G401.6 (cell line): Measurements from ENCODE around the gene SREBF2.
"Not testable (repeated sequence)": the region's sequence is repeated elsewhere in the genome, so short reads cannot be mapped to it uniquely, and the experiment has no call there.

ENCODE experiments used
- FAIRE-seq: peaks from 2 replicates; lab custom pipeline; 2012; peaks lifted over from hg19 to GRCh38; lab: Jason Lieb, UNC

Gene SREBF2

DNA sequence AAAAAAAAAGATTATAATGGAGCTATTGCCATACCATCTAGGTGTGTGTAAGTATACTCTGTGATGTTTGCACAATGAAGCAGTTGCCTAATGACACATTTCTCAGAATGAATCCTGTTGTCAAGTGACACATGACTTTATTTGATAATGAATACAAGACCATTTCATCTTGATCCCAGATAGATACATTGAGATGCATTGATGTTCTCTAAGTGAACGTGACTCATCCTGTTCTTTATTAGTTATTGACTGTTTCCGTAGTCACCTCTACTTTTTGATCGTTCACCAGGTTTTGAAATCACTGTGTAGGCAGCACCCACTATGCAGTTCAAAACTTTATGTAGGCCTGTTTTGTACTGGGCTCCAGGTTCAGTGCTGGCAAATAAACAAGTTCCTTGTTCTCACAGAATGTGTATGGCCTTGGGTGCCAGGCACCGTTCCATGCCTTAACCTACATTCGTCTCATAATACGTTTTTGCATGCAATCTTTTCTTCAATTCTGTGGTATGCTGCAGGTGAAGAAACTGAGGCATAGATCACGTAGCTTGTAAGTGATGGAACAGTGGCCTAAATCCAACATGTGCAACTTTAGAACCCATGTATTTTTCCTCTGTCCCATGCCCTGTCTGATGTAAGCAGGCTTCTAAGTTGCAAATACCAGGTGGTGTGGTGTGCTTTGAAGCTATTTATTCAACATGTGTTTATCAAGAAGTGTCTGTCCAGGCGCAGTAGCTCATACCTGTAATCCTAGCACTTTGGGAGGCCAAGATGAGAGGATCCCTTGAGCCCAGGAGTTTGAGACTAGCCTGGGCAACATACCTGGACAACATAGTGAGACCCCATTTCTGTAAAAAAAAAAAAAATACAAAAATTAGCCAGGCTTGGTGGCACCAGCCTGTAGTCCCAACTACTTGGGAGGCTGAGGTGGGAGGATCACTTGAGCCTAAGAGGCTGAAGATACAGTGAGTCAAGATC lies 10.4 kb downstream of the SREBF2 start:
- FAIRE-seq = no peak

DNA sequence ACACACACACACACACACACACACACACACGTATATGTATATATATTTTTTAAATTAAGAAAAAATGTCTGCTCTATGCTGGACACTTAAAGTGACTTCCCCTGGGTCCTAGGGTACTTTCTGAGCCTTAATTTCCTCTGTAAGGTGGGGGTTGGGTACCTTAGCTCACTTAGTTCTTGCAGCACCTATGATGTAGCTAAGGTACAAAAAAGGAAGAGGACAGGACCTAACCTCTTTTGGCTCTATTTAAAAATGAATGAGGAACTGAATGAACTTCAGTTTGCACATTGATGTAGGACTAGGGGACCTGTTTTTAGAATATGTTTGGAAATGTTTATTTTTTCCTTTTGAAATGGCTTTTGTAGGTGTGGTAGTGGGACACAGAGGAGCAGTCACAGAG lies 11.1 kb downstream of the SREBF2 start:
- FAIRE-seq = no peak

DNA sequence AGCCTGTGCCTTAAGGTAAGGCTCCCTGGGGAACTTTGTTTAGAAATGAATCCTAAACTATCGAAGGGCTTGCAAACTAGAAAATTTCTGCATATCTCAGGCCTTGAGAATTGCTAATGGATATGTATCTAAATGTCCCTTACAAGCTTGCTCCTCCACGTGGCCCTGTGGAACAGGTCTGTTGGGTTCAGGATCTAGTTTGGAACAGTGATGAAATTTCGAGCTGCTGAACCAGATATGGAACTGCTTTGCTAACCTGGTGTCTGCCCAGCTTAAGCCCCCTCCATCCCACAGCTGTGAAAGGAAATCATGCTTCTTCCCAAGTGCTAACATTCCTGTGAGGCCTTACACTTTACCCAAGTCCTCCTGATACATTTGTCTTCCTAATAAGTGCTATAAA lies 11.6 kb downstream of the SREBF2 start:
- FAIRE-seq = no peak

DNA sequence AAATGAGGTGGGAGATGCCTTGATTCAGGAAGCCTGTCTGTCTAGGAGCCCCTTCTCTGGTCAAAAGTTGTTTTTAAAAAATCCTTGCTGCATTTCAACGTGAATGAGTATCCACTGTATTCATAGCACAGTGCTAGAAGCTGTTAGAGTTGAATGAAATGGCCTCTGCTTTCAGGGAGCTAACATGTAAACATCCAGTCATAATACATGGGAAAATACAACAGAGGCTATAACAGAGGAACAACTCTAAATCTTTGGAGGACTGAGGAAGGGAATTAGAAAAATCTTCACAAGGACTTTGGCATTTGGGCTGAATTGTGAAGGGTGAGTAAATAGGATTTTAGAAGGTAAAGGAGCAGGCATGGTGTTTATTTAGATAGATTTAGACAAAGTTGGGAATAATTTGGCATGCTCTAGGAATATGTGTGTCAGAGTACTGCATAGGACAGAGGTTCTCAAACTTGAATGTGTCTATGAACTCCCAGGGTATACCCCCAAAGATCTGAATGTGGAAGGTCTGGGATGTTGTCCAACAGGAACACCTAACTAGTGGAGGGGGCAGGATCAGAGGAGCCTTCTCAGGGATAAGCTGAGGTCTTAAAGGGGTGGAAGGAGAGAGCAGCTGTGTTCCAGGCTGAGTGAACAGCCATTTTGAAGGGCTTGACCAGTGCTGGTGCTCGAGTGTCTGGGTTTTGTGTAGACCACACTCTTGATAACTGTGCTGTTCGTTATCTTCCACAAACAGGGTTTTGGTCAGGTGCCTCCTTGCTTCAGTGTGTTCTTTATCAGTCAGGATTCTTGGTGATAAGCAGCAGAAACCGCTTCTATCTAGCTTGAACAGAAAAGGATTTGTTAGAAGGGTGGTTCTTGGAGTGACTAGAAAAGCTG lies 12.7 kb downstream of the SREBF2 start:
- FAIRE-seq = no peak

DNA sequence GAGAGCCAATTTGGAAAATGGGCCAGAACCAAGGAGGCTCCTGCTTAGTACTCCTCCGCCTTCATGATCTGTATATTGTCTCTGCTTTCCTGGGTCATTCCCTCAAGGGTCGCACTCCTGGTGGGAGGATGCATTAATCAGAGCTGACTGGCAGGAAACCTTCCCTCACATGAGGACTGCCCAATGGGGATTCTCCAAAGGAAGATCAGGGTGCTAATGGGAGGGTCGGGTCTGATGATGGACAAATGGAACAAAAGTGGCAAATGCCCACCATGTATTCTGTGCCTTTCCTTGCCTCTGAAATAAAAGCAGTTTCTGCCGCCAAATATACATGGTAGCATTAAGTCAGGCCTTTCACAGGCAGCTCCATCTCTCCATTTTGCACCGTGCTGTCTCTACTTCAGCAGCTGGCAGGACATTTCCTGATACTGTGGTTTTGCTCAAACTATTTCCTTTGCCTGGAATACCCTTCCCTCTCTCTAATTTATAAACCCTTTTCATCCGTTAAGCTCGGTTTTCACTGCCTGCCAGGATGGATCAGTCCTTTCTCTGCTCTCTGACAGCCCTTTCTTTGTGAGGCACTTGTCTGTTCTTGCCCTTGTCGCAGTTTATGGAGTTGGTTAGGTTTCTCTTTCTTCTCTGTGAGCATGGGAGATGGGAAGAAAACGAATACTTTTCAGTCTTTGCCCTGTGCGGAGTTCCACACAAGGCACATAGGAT lies 13.5 kb downstream of the SREBF2 start:
- no peak for FAIRE-seq

DNA sequence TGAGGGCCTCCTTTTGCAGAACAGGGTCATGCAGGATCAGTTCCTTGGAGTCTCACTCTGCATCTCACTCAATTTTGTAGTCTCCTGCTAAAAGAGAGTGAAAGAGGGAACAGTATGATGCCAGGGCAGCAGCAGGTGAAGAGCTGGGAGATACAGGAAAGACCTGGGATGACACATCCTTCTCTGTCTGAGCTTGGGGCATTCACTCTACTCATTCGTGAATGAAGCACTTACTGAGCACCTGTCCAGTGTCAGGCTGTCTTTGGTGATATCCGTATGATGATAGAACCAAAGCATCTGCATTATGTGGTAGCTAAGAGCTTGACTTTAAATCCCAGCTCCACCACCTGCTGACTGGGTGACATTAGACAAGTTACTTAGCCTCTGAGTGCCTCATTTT lies 14.4 kb downstream of the SREBF2 start:
- no peak for FAIRE-seq

DNA sequence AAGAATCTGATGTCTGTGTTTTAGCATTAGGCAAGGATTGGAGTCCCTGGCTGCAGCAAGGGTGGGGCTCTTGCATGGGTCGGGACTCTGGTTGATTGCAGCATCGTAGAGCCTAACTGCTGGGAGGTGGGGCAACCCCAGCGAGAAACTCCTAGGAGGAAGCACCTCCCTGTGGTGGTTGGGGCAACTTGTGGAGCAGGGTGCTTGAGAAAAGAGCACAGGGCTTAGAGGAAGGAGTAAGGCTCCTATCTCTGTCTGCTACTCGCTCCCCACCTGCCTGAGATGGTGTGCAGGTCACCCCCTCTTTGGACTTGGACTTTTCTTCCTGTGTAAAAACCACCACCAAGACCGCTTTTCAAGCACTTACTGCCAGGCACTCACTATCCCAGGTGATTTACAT lies 15.6 kb downstream of the SREBF2 start:
- FAIRE-seq = no peak

DNA sequence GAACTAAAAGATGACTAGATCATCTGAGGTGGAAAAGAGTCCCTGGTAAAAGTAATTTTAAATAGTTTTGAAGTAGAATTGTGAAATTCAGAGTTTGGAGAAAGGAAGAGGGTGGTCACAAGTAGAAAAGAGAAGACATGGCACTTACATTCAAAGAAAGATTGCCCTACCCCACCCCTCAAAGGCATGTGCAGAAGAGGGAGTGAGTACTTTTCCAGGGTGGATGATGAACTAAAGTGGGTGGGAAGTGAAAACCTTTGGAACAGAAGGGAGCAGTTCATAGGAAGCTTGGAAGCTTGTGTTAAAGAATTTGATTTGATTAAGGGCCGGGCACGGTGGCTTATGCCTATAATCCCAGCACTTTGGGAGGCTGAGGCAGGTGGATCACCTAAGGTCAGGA lies 23.6 kb downstream of the SREBF2 start:
- FAIRE-seq = no peak

DNA sequence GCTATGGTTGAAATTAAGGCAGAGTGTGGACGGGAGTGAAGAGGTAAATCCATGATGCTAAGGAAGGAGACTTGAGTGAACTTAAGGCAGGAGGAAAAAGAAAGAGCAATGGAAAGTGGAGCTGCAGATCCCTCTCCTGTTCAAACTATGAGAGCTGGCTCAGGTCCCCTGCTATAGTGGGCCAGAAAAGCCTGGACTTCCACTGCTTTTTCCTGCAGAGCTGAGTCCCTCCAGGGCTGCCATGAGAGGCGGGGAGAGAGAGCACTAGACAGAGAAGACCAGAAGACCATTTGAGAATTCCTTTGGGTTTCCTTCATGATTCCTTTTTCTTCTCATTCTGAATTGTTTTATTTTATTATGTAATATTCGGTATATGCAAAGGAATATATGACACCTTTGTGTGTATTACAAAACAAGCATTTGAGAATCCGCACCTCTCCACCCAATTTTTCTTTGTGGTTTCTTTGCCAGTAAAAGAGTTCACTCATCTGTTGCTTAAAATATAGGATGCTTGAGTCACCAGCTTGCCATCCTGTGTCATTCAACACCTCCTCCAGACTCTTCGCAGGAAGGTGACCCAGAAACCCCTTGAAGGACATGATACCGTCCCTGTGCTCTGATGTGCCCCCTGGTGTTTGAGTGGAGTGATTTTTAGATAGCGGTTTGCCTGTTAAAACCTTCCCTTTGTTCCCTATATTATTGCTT lies 24.4 kb downstream of the SREBF2 start:
- FAIRE-seq = no peak

DNA sequence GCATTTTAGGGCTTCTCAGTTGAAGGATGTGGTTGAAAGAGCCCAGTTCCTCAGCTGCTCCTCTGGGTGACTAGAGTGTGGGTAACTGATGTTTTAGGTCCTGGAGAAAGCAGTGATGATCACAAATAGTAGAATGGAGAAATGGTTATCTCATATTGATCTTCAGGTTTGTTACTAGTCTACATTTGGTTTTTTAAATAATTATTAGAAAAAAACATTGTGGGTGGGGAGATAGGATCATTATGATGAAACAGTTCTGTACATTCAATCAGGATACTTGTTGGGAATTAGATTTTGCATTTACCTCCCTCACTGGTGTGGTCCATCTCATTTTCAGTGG lies 24.9 kb downstream of the SREBF2 start:
- FAIRE-seq = no peak

DNA sequence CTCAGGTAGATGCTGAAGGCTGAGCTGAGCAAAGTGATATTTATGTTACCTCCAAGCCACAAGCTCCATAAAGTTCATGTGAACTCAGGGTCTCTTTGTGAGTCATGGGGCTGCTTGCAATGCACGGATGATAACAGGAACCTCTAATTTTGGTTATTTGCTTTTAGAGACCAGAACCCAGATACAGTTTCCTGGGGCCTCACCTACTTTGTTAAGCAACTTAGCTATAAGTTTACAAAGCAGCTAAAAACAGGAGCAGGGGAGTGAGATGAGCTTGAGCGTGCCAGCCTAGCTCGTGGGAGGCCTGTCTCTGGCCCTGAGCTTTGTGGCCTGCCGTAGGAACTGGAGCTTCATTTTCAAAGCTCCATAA lies 29.2 kb downstream of the SREBF2 start:
- FAIRE-seq = no peak

DNA sequence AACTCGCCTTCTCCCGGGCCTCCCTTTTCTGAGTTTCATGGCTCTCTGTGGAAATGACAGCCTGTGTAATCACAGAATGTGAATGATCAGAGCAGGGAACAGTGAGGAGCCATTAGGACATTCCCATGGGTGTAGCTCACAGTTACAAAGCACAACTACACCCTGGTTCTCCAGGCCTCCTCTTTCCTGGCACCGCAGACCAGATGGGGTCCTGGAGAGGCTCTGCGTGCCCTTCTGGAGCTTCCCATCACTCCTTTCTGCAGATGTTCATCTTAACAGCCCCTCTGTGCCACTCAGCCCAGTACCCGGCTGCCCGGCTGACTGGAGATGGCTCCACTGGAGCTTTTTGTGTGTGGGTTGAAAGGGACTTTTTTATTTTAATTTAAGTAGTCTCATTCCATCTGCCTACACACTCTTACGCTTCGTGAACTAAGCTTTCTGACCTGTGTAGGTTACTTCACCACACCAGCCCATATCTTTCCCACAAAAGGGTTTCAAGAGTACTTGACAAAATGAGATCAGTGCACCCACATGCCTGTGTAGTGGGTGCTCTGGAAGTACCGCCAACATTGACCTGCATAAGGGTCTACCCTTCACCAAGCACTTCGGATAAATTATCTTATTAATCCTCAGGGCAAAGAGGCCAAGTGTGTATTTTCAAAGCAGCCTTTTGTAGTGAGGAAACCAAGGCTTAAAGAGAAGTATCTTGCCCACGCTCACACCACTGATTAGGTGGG lies 29.8 kb downstream of the SREBF2 start:
- FAIRE-seq = no peak

DNA sequence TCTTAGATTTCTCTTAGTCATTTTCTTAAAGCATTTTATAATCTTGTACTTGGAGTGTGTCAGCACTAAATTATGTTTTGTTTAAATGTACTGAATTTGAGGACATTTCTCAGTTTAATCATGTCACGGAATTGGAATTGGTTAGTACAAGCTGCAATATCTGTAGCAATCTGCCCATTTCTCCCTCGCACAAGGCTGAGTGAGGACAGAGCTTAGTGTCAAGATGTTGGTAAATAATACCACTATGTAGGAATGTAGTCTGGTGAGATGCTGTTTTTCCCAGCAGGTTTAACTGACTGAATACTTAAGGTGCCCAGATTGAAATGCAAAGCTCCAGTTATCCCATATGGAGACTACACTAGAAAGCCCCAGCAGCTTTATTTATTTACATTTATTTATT lies 30.6 kb downstream of the SREBF2 start:
- FAIRE-seq = no peak

DNA sequence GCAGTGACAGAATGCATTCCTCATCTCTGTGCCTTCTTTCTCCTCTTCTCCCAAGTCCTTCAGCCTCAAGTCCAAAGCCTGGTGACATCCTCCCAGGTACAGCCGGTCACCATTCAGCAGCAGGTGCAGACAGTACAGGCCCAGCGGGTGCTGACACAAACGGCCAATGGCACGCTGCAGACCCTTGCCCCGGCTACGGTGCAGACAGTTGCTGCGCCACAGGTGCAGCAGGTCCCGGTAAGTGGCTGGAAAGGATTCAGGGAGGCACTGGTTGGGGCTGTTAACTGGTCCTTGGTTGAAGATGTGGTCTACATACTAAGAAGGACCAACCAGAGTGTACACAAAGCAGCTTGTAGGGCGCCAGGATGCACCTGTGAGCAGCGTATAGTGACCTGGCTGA lies 35.7 kb downstream of the SREBF2 start:
- FAIRE-seq = no peak

DNA sequence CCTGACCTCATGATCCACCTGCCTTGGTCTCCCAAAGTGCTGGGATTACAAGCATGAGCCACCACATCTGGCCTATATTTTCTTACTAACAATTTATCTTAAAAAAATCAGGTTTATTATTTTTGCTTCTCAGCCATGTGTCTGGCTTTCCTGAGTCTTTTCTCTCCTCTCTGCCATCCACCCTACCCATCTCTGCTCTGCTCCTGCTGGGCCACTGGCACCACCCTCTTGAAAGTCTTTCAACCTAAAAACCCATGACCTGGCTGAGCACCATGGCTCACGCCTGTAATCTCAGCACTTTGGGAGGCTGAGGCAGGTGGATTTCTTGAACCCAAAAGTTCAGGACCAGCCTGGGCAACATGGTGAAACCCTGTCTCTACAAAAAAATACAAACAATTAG lies 37.2 kb downstream of the SREBF2 start:
- not testable (repeated sequence) for FAIRE-seq

DNA sequence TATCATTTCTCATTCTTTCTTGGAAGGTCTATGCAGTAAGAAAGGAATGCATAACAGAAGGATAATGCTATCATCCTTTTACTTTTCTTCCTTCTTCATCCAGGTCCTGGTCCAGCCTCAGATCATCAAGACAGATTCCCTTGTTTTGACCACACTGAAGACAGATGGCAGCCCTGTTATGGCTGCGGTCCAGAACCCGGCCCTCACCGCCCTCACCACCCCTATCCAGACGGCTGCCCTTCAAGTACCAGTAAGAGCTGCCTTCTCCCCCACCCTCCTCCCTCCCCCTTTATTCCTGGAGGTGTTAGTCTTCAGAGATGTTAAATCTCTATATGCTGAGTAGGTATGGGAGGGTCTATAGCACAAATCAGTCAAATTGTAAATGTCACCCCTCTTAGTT lies 37.9 kb downstream of the SREBF2 start:
- FAIRE-seq = no peak

DNA sequence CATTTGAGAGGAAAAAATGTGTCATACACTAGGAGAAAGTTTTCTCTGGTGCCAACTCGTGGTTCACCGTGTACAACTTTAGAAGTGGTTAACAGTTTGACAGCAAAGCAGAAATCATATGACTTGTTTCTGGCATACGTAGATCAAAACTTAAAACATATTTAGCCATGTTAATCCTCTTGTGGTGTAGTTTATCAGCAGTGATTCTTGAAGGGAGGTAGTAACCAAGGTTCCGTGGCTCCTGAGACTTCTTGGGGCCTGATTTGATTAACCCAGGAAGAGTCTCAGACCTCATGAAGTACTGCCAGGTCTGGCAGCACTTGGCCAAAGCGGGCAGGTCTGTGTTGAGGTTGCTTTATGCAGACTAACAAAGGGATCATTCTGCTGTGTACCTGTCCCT lies 40.5 kb downstream of the SREBF2 start:
- FAIRE-seq = no peak

DNA sequence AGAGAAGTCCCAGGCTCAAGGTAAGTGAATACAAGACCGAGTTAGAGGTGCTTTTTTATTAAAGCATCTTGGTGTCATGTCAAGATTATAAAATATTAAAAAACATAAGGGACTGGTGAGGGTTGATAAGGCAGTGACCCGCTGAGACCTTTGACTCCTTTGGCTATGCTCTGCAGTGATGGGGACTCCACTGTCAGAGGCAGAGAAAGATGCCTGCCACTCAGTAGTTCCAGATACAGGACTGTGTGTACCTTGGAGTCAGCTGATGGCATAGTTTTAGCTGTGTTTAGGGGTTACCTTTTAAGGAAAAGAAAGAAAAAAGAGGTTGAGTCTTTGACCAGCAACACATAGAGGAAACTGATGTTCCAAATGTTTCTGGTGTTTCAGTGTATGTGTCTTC lies 41.2 kb downstream of the SREBF2 start:
- no peak for FAIRE-seq

DNA sequence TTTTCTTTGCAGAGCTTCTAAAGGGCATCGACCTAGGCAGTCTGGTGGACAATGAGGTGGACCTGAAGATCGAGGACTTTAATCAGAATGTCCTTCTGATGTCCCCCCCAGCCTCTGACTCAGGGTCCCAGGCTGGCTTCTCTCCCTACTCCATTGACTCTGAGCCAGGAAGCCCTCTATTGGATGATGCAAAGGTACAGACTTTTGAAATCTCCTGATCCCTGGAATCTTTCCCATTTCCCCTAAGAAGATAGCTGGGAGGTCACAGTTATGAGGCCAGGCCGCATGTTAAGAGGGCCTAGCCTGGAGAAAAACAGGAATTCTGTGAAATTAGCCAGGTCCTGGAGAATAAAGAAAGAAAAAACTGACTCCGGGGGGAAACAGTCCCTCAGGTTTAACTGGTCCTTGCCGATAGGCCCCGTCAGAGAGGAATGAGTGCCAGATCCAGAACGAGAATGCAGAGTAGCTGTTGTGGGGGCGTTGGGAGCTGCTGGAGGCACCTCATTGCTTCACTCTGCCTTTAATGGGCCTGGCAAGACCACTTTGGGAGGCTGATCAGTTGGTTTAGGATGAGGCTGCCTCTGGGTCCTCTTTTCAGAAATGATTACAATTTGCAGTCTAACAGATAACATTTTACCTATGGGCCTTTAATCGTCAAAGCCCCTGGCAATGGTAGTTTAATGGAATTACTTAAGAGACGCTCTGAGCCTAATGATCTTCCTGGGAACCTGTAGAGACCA lies 42.8 kb downstream of the SREBF2 start:
- FAIRE-seq = no peak

DNA sequence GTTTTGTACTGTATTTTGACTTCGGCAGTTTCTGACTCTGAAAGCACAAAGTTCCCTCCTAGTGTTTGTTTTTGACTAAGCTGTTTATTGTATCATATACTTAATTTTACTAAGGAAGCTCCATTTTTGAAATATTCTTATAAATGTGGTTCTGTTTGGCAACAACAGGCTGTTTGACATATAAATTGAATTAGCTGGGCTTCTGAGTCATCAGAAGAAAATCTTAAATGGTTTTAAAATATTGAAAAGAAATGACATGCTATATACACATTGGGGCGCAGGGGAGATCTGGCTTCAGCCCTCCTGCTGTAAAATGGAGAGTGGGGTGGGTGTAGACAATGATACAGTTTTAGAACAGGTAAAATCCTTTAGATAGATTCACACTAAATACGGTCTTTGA lies 43.4 kb downstream of the SREBF2 start:
- no peak for FAIRE-seq

DNA sequence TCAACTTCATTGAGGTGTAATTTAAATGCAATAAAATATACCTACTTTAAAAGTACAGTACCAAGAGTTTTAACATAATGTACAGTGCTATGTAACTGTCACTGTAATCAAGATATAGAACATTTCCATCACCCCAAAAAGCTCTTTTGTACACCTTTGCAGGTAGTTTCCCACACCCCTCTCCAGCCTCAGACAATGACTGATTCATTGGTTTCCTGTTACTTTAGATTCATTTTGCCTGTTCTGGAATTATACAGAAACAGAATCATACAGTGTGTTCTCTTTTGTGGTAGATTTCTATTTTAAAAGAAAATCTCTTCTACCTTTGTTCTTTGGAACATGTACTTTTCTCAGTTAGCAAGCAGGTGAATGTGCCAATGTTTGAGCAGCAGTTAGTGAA lies 43.8 kb downstream of the SREBF2 start:
- FAIRE-seq = no peak
